OCI-M2 (cell line): Measurements from ENCODE around the gene STAT1.
"Not testable (repeated sequence)": the region's sequence is repeated elsewhere in the genome, so short reads cannot be mapped to it uniquely, and the experiment has no call there.

ENCODE experiments used
- DNase-seq: peaks from one replicate; lab custom pipeline; 2025; ENCODE audit not compliant: unreplicated experiment; lab: John Stamatoyannopoulos, UW

The STAT1 gene

DNA sequence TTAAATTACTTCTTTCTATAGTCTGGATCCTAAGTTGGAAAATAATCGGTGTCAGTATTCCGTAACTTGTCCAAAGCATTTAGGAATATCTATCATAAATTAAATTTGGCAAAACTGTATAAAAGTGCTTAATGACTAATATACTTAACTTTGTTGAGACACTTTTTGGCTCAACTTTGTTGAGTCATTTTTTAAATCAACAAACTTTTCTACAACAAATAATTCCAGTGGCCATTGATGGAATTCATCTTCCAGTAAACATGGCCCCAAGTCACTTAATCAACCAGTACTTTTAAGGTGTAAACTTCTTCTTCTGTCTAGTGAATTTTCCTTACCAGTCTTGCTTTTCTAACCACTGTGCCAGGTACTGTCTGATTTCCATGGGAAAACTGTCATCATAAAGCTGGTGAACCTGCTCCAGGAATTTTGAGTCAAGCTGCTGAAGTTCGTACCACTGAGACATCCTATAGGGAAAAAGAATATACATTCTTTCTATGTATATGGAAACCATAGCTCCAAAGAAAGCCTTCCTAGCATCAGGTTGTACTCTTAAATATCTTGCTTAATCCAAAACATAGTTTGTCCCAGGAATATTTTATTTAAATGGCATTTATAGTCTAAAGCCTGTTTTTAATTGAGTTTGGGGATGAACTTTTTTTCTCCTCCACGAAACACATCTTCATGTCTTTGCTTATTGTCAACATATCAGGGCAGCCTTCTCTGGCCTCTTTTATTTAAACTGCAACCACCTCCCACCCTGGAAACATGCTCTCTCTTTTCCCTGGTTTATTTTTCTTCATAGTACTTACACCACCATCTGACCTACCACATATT, 4.2 kb downstream of the STAT1 start:
- no peak for DNase-seq

- no peak for DNase-seq
Measured at GRCh38 chr2:191008286-191008685, 5.7 kb downstream of the STAT1 start.

GRCh38 chr2:191006997-191007783, 6.8 kb downstream of the STAT1 start:
- no peak for DNase-seq

- DNase-seq: no peak
Measured at GRCh38 chr2:191006297-191006696, 7.7 kb downstream of the STAT1 start.

- no peak for DNase-seq
Measured at GRCh38 chr2:191003405-191004309, 10.3 kb downstream of the STAT1 start.

DNA sequence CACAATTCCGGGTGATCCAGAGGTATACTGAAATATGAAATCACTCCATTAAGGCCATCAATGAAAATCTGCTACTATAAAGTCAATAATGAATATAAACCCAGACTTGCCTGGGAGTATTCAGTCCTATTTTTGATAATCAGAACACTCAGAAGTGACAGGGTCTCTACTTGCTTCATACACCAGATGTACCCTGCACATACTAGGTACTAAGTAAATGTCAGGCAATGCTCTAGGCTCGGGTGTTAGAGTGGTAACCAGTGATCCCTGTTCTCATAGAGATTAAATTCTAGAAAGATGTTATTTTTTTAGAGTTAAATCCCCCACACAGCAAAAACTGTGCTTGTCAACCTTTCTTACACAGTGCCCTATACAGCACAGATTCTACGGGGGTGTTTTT, 12.3 kb downstream of the STAT1 start:
- no peak for DNase-seq

GRCh38 chr2:191001032-191001431, 12.9 kb downstream of the STAT1 start:
- DNase-seq: no peak

GRCh38 chr2:190999949-191000665, 13.9 kb downstream of the STAT1 start:
- DNase-seq: no peak

GRCh38 chr2:190999058-190999457, 14.9 kb downstream of the STAT1 start:
- no peak for DNase-seq

DNA sequence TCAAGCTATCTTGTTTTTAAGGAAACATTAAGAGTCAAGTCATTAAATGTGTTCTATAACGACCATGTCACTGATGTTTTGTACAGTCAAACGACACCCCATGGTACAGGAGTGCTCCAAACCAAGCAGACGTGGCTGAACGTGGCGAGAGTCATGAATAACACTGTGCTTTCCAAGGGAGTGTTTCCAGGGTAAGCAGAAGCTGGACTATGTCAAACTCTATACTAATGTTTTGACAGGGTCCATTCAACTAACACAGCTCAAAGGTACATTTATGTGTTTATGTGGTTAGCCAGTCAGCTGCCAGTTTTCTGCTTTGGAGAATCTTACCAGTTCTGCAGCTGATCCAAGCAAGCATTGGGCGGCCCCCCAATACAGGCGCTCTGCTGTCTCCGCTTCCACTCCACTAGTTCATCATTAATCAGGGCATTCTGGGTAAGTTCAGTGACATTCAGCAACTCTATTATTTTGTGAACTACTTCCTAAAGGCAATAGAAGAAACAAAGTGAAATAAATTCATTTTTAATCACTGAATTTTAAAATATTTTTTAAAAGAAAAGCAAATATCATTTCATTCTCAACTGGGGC, 16.4 kb downstream of the STAT1 start:
- no peak for DNase-seq

DNA sequence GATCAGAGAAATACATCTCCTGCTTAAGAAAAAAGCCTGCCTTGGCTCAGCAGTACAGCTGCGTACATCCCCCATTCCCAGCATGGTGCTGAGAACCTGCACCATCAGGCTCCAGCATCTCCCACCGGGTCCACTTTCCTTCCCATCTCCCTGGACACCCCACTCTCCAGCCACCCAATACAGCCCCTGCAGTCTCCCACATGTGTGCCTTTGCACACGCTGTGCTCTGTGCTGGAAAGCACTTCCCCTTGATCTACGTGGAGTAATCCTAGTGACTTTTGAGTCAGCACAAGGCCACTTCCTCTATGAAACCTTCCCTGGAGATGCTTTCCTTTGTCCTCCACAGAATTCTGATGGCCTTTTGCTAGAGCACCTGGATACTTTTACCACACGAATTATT, 17.0 kb downstream of the STAT1 start:
- no peak for DNase-seq

DNA sequence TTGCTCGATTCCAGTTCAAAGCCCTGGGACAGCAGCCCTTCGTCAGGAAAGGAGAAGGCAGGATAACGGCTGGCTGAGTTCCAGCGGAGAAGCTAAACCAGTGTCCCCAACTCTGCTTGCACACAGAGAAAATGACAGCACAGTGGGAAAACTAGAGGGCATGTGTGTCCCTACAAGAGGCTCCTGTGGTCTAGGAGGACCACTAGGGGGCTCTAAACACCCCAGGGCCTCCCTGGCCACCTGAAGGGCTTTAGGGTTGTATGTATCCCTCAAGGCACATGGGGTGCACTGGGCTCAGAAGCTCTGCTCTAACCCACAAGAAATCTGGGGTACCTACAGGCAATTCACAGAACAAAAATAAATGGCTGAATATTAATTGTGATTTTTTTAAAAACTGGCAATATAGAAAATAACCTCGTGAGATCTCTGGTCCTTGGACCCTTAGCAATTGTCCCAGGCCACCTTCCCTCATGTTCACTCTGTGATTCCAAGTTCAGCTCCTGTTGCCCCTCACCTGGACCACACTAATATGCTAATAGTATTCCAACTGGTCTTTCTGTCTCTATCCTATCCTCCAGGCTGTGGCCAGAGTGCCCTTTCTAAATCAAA, 17.5 kb downstream of the STAT1 start:
- no peak for DNase-seq

- not testable (repeated sequence) for DNase-seq
Measured at GRCh38 chr2:190995315-190995714, 18.7 kb downstream of the STAT1 start.

DNA sequence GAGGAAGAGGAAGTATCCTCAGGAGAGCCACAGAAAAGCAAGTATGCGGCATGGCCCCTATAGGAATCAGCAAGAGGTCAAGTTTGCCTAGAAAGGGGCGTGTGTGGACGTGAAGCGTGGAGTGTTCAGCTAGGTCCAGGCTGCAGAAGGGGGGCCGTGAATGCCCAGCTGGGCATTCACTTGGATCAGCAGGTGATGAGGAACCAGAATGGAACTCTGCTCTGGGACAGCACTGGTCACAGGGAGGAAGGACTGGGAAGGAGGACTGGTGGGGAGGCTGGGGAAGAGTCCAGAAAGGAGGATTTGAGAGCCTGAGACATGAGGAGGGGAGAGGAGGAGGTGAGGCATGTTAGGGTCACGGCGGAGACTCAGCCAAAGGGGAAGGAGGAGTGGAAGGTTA, 19.8 kb downstream of the STAT1 start:
- DNase-seq: no peak

GRCh38 chr2:190993292-190993643, 20.7 kb downstream of the STAT1 start:
- DNase-seq: no peak

DNA sequence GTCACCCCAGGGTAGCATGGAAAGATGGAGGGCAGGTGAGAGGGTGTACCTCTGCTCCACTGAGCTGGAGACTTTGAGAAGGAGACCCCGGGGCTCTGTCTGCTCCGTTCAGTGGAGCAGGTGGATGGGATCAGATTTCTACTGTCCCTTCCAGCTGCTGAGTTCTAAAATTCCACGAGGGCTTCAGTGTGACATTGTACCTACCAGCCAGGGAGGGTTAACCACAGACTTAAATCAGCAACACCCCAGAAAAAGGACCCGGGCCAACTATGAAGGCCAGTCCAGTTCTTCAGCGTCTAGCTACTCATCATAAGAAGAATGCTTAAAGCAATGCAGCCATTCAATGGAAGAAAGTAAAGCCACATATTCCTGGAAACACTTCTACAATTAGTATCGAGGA, 23.8 kb downstream of the STAT1 start:
- no peak for DNase-seq

- DNase-seq: no peak
Measured at GRCh38 chr2:190988910-190989309, 25.1 kb downstream of the STAT1 start.

- no peak for DNase-seq
Measured at GRCh38 chr2:190987938-190988337, 26.0 kb downstream of the STAT1 start.

DNA sequence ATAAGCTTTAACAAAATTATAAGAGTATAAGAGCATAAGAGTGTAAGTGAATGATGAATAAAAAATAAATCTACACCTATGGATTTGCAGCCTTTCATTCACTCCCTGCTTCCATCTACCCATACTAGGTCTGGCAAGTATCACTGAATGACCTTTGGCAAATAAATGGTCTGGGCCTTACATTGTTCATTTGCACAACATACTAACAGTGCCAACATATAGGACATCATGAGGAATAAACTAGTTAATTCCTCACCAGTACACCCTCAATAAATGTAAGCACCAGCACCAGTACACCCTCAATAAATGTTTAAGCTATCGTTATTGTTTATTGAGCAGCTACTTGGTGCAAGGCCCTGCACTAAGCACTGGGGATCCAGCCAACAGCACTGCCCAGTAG, 26.9 kb downstream of the STAT1 start:
- no peak for DNase-seq
